ENCODE results near the gene G6PC3.

DNA sequence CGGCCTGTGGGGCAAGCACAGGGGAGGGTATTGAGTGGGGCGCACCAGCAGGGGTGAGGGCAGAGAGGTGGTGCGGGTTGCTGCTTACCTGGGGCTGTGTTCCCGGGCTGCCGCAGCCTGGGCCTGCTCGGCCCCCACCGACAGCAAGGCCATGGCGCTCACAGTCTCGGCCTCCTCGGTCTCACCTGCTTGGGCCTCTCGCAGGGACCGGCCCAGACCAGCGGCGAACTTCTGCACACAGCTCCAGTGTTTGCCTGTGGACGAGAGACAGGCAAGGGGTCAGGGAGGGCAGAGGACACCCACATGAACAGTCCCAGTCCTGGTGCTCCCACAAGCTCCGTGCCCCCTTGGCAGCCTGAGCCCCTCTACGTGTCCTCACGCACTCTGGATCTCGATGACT, 7.9 kb downstream of the G6PC3 start:
- TF ChIP-seq POLR2A (IDR thresholded peaks at IDR 0.05): no peak
- TF ChIP-seq, protein P1, sequence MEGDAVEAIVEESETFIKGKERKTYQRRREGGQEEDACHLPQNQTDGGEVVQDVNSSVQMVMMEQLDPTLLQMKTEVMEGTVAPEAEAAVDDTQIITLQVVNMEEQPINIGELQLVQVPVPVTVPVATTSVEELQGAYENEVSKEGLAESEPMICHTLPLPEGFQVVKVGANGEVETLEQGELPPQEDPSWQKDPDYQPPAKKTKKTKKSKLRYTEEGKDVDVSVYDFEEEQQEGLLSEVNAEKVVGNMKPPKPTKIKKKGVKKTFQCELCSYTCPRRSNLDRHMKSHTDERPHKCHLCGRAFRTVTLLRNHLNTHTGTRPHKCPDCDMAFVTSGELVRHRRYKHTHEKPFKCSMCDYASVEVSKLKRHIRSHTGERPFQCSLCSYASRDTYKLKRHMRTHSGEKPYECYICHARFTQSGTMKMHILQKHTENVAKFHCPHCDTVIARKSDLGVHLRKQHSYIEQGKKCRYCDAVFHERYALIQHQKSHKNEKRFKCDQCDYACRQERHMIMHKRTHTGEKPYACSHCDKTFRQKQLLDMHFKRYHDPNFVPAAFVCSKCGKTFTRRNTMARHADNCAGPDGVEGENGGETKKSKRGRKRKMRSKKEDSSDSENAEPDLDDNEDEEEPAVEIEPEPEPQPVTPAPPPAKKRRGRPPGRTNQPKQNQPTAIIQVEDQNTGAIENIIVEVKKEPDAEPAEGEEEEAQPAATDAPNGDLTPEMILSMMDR (IDR thresholded peaks at IDR 0.05): no peak
- TF ChIP-seq EP300 (IDR thresholded peaks at IDR 0.05): no peak

All from ovary (tissue), 3 donors.